Ectodermal cell (in vitro differentiated cells): ENCODE measurements around the gene KLHDC10.
"Not testable (repeated sequence)": the region's sequence is repeated elsewhere in the genome, so short reads cannot be mapped to it uniquely, and the experiment has no call there.

Experiments
- H3K27ac ChIP-seq: 2 replicates; pipeline ENCODE4 v1.7.0; 2013; ENCODE audit warnings: mild to moderate bottlenecking, low read depth, low read length; ENCODE audit not compliant: insufficient read depth, poor library complexity, severe bottlenecking
- H3K27me3 ChIP-seq: 2 replicates; pipeline ENCODE4 v1.7.0; 2013; ENCODE audit warnings: mild to moderate bottlenecking, low read length; ENCODE audit not compliant: insufficient read depth, control insufficient read depth, poor library complexity, severe bottlenecking
- H3K36me3 ChIP-seq: one replicate; pipeline ENCODE4 v1.7.0; 2013; ENCODE audit warnings: low read length; ENCODE audit not compliant: control insufficient read depth, insufficient read depth
- H3K4me1 ChIP-seq: one replicate; pipeline ENCODE4 v1.7.0; 2013; ENCODE audit warnings: low read length; ENCODE audit not compliant: control insufficient read depth, insufficient read depth
- H3K4me3 ChIP-seq: 2 replicates; pipeline ENCODE4 v1.7.0; 2013; ENCODE audit warnings: low read depth, low read length, control low read depth; ENCODE audit not compliant: insufficient read depth
- H3K9me3 ChIP-seq: 2 replicates; pipeline ENCODE4 v1.7.0; 2013; ENCODE audit warnings: mild to moderate bottlenecking, low read length, moderate library complexity; ENCODE audit not compliant: control insufficient read depth
- WGBS, 2 experiments: methylation state at CpG; one replicate each; pipeline ENCODE4 v1.1.7; 2013; ENCODE audit warnings: missing lambda C conversion rate in 2 of 2; 5-methylcytosine and 5-hydroxymethylcytosine counted together

KLHDC10 gene

DNA sequence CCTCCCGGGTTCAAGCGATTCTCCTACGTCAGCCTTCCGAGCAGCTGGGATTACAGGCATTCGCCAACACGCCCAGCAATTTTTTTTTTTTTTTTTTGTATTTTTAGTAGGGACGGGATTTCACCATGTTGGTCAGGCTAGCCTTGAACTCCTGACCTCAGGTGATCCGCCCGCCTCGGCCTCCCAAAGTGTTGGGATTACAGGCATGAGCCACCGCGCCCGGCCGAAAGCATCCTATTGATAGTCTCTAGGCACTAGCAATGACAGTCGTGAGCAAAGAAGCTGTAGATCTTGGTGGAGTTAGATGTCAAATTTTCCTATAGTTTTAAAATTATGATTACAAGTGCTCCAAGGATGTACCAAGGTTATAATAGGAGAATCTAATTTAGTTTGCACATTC lies 18.1 kb upstream of the KLHDC10 start:
- 94 to 95% methylated on average over 15 of the region's 15 CpGs for WGBS, 2 experiments

DNA sequence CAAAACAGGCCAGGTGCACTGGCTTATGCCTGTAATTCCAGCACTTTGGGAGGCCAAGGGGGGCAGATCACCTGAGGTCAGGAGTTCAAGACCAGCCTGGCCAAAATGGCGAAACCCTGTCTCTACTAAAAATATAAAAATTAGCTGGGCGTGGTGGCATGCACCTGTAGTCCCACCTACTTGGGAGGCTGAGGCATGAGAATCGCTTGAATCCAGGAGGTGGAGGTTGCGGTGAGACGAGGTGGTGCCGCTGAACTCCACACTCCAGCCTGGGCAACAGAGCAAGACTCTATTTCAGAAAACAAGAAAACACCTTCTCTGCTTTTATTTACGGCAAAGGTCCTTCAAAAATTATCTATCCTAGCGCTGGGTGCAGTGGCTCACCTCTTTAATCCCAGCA lies 15.1 kb upstream of the KLHDC10 start:
- not testable (repeated sequence) for H3K27ac ChIP-seq, H3K4me1 ChIP-seq, H3K9me3 ChIP-seq, H3K4me3 ChIP-seq, H3K36me3 ChIP-seq, H3K27me3 ChIP-seq
- WGBS, 2 experiments, result 88 to 94% methylated on average over 8 of the region's 8 CpGs

More for the DNA sequence above, 18.1 kb upstream of the KLHDC10 start:
- H3K9me3 ChIP-seq, H3K4me1 ChIP-seq, H3K36me3 ChIP-seq, H3K27me3 ChIP-seq, H3K27ac ChIP-seq, H3K4me3 ChIP-seq: not testable (repeated sequence)

GRCh38 chr7:130062246-130062645 lies 8.1 kb upstream of the KLHDC10 start:
- WGBS, 2 experiments, result no CpG with 5 or more reads among the region's 1 CpG
- no peaks in the 10 kb centered on the region for H3K9me3 ChIP-seq
- H3K27ac ChIP-seq, result no peak overlapping the region
- no peaks in the 10 kb centered on the region for H3K4me1 ChIP-seq
- no peaks in the 10 kb centered on the region for H3K36me3 ChIP-seq
- H3K27me3 ChIP-seq, result no peaks in the 10 kb centered on the region
- no peak overlapping the region for H3K4me3 ChIP-seq

DNA sequence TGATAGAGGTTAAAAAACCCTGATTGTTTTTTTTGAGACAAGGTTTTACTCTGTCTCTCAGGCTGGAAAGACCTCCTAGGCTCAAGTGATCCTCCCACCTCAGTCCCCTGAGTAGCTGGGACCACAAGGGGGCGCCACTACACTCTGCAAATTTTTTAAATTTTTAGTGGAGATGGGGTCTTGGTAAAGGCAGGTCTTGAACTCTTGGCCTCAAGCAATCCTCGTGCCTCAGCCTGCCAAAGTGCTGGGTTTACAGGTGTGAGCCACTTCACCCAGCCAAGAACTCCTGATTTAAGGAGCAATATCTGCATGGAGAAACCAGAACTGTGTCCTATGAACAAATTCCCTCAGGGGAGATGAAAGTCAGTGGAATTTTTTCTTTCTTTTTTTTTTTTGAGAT lies 7.3 kb upstream of the KLHDC10 start:
- WGBS, 2 experiments, result 11 to 19% methylated on average over 2 of the region's 2 CpGs
- Histone ChIP-seq H3K27me3 (no peaks in the 10 kb centered on the region), H3K27ac (no peak overlapping the region), H3K9me3 (no peaks in the 10 kb centered on the region), H3K36me3 (no peaks in the 10 kb centered on the region), H3K4me1 (no peaks in the 10 kb centered on the region), H3K4me3 (no peak overlapping the region)

DNA sequence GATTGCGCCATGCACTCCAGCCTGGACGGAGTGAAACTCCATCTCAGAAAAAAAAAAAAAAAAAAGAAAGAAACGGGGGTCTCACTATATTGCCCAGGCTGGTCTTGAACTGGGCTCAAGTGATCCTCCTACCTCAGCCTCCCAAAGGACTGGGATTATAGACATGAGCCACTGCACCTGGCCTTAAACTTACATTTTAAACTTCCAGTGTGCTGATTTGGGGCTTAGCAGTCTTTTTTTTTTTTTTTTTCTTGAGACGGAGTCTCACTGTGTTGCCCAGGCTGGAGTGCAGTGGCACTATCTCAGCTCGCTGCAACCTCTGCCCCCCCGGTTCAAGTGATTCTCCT lies 5.8 kb upstream of the KLHDC10 start:
- 86 to 92% methylated on average over 5 to 6 of the region's 6 CpGs for WGBS, 2 experiments
- H3K9me3 ChIP-seq, H3K4me1 ChIP-seq, H3K36me3 ChIP-seq, H3K27me3 ChIP-seq, H3K4me3 ChIP-seq, H3K27ac ChIP-seq: not testable (repeated sequence)

- WGBS, 2 experiments, result 90 to 91% methylated on average over 6 of the region's 6 CpGs
- no peaks in the 10 kb centered on the region for H3K36me3 ChIP-seq
These were observed 4.7 kb upstream of the KLHDC10 start for GRCh38 chr7:130065500-130066152.

DNA sequence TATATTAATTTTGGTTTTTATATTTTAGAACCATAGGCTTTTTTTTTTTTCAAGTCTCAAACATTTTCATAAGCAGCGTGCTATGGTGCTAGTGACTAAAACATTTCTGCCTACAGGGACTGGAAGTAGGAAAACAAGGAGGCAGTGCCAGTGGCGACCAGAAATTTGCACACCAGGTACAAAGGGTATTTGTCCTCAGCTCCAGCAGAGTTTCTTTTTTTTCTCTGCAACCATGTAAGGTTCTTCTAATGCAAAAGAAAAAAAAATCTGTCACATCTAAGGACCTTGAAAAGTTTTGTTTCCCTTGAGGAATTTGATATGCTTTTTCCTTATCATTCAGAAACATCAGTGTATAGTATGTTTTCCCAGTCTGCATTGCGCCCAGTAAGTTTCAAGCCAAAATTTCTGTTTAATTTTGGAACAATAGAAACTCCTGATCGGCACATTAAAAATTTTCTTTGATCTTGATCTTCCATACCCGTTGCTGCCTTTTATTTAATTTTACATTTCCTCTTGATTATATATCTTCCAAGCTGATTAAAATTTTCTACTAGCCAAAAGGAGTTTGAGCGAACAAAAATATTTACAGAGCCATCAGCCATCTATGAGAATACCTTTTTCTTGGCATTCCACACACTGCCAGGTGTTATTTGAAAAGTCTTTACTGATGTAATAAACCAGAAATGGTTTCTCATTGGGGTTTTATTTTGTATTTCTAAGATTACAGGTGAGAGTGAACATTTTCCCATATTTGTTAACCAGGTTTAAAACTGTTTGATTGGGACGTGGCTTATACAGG lies 956 bp upstream of the KLHDC10 start:
- Histone ChIP-seq H3K4me1 (peaks cover 9% of the 10 kb centered on the region), H3K36me3 (no peaks in the 10 kb centered on the region), H3K9me3 (no peaks in the 10 kb centered on the region), H3K4me3 (peak overlapping the region; percentile 89), H3K27ac (no peak overlapping the region), H3K27me3 (no peaks in the 10 kb centered on the region)
- WGBS, 2 experiments, result 74 to 76% methylated on average over 7 of the region's 7 CpGs

More at GRCh38 chr7:130065500-130066152, 4.7 kb upstream of the KLHDC10 start:
- H3K4me1 ChIP-seq, result peaks cover 2% of the 10 kb centered on the region
- no peak overlapping the region for H3K27ac ChIP-seq
- no peaks in the 10 kb centered on the region for H3K9me3 ChIP-seq
- no peak overlapping the region for H3K4me3 ChIP-seq
- H3K27me3 ChIP-seq, result no peaks in the 10 kb centered on the region

DNA sequence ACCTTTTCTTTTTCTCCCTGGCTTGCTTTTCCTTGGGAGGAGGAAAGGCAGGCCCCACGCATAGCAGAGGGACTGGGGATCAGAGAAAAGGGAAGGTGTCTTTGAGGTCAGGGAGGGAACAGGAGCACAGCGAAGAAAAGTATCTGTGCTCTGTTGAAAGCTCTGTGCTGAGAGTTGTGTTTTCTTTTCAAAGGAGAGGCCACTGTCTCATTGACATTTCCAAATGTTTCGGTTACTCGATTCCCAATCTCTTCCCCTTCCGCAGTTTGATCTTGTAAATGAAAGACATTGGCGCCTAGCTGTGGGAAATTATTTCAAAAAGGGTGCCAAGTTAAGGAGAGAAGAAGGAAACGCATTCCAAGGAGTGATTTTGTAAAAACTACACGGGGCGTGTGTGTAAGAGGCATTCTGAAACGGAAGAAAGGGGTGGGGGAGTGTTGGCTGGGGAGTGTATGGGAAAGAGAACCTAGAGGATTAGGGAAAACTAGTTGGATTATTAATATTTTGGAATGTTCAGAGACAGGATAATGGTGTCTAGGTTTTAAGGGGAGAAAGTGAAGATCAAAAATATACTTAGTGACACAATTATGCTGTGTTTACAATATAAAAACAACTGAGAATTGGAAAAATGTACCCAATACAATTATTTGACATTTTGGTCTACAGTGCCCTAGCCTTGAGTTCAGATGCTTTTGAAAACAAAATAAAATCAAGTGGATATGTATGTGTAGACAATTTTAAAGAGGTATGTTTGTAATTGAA lies 708 bp downstream of the KLHDC10 start:
- whole genome bisulfite sequencing, 2 experiments, result 0 to 2% methylated on average over 10 of the region's 10 CpGs
- peak overlapping the region; percentile 89 for H3K4me3 ChIP-seq
- no peaks in the 10 kb centered on the region for H3K9me3 ChIP-seq
- no peaks in the 10 kb centered on the region for H3K27me3 ChIP-seq
- H3K27ac ChIP-seq, result no peak overlapping the region
- peaks cover 9% of the 10 kb centered on the region for H3K4me1 ChIP-seq
- no peaks in the 10 kb centered on the region for H3K36me3 ChIP-seq

DNA sequence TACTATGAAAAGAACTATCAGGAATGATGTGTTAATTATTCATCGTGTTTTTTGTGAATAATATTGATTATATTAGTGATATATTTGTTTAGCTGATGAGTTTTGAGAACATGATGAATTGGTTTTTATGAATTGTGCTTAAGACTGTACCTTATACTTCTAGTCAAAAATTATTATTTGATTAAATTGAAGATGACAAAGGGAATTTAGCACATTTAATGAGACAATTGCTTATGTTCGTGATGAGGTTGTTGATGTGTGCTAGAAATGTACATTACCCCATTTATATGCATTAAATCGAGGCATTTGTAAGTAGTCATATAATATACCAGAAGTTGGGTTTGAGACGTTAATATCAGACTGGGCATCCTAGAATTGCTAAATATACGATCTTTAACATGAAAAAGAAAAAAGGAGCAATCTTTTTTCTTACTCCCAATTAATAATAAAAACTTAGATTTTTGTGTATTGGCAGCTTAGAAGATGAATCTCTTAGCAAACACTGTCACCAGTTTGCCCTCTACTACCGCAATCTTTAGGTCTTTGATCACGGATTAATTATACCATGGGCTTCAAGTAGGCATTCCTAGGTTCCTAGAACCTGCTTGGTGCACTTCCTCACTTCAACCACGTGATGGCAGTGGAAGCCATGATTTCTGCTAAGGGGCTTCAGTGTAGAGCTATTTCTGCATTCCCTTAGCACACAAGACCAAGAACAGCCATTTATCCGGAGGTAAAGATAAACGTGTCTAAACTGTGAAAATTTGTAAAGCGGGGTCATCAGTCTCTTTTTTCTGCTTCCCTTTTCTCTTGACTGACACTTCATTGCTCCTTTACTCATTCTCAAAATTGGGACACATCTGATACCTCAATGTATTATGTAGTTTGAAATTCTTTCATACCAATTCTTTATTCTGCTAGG lies 1.6 kb downstream of the KLHDC10 start:
- Histone ChIP-seq H3K9me3 (no peaks in the 10 kb centered on the region), H3K4me3 (no peak overlapping the region), H3K36me3 (no peaks in the 10 kb centered on the region), H3K4me1 (peaks cover 9% of the 10 kb centered on the region), H3K27me3 (no peaks in the 10 kb centered on the region), H3K27ac (no peak overlapping the region)
- 5 to 14% methylated on average over 8 of the region's 11 CpGs for WGBS, 2 experiments
